GM12878 (cell line): ENCODE results near the gene TRDMT1.

ENCODE experiments used
- E2F4 ChIP-seq: IDR thresholded peaks from 2 replicates; pipeline ENCODE4 v1.6.1; 2012; ENCODE audit warnings: low read depth, low read length, improper control_type of control experiment
- MXI1 ChIP-seq: fragments of 150-350 bp; IDR thresholded peaks from 2 replicates; pipeline ENCODE4 v1.6.1; 2011; ENCODE audit warnings: low read depth, mild to moderate bottlenecking, inconsistent platforms, low read length, improper control_type of control experiment
- TBL1XR1 ChIP-seq: IDR thresholded peaks from 2 replicates; pipeline ENCODE4 v1.6.1; 2012; ENCODE audit warnings: low read depth, low read length, improper control_type of control experiment
- TCF12 ChIP-seq: IDR thresholded peaks from 2 replicates; pipeline ENCODE4 v1.6.1; 2011; ENCODE audit warnings: low read depth, mild to moderate bottlenecking, low read length

- TF ChIP-seq E2F4 (no peak), MXI1 (no peak), TCF12 (no peak), TBL1XR1 (no peak)
Measured at GRCh38 chr10:17247210-17247609, 45.7 kb upstream of the TRDMT1 start.
